Fibroblast of peridontal ligament (primary cell): ENCODE results near the gene CUL1.

Experiments used
- DNase-seq: peaks from one replicate; pipeline ENCODE4 v3.0.0-alpha.2; 2010; ENCODE audit errors: extremely low read depth

The CUL1 gene

DNA sequence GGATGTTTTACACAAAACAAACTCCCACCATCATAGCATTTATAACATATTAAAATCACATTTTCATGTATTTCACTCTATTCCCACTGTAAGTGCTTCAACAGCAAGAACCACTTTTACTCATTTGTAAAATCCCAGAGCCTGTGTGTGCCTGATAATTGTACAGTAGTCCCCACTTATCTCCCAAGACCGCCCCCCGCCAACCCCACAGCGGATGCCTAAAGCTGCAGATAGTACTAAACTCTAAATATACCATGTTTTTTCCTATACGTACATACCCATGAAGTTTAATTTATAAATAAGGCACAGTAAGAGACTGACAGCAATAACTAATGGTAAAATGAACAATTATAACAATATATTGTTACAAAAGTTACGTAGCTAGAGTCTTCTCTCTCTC is 151.9 kb downstream of the CUL1 start:
- DNase-seq, result no peak
